PC-9 (cell line): Measurements from ENCODE around the gene COX5A. TPM values are rescaled to one million over a fixed set of nuclear protein-coding genes. Genes with fewer than 3 reads are reported as not detected.

Experiments
- BruUV-seq: library from RNA; stranded (reverse); fragments of 400-500 nt; replicated peaks from 2 replicates; lab custom pipeline; 2021; lab: Mats Ljungman, UMichigan
- CTCF ChIA-PET: fragments of 300-600 bp; sonication (Branson Sonifier 250); formaldehyde crosslinking; loops from one replicate; lab custom pipeline; 2022; ENCODE audit warnings: antibody characterized with exemption; lab: Charles Lee
- POLR2A ChIA-PET: fragments of 300-600 bp; sonication (Branson Sonifier 250); formaldehyde crosslinking; loops from one replicate; lab custom pipeline; 2022; ENCODE audit warnings: antibody characterized with exemption; ENCODE audit not compliant: unreplicated experiment; lab: Charles Lee
- DNase-seq, 2 experiments: peaks; one replicate each; pipeline versions ENCODE4 v3.0.0 to v3.0.0-alpha.2; 2015 to 2022; ENCODE audit warnings: mixed read lengths in 1 of 2
- H2AFZ ChIP-seq: fragments of 200-600 bp; sonication (generic); 2 replicates; pipeline ENCODE4 v1.8.1; 2017; ENCODE audit warnings: antibody characterized with exemption
- H3F3A ChIP-seq: fragments of 200-600 bp; sonication (generic); 2 replicates; pipeline ENCODE4 v1.8.1; 2017; ENCODE audit warnings: antibody characterized with exemption, mild to moderate bottlenecking, low read depth; ENCODE audit not compliant: insufficient read depth
- H3K27ac ChIP-seq: fragments of 200-600 bp; sonication (generic); 2 replicates; pipeline ENCODE4 v1.6.1; 2016; ENCODE audit warnings: mixed run types
- H3K27me3 ChIP-seq: fragments of 200-600 bp; sonication (generic); 2 replicates; pipeline ENCODE4 v1.6.1; 2016; ENCODE audit warnings: low read depth, mixed run types; ENCODE audit not compliant: insufficient read depth
- H3K36me3 ChIP-seq: fragments of 200-600 bp; sonication (generic); 2 replicates; pipeline ENCODE4 v1.6.1; 2016; ENCODE audit warnings: low read depth, mixed run types
- H3K4me1 ChIP-seq: fragments of 200-600 bp; sonication (generic); replicated peaks from 2 replicates; pipeline ENCODE4 v1.6.1; 2016; ENCODE audit warnings: mixed run types; ENCODE audit not compliant: insufficient read depth
- H3K4me2 ChIP-seq: fragments of 200-600 bp; sonication (generic); 2 replicates; pipeline ENCODE4 v1.6.1; 2017; ENCODE audit warnings: mixed run types
- H3K4me3 ChIP-seq: fragments of 200-600 bp; sonication (generic); 2 replicates; pipeline ENCODE4 v1.6.1; 2016; ENCODE audit warnings: mixed run types
- H3K79me2 ChIP-seq: fragments of 200-600 bp; sonication (generic); 2 replicates; pipeline ENCODE4 v1.6.1; 2017; ENCODE audit warnings: low read depth, mixed run types
- H3K9me2 ChIP-seq: fragments of 200-600 bp; sonication (generic); 2 replicates; pipeline ENCODE4 v1.8.1; 2017; ENCODE audit warnings: mild to moderate bottlenecking; ENCODE audit not compliant: insufficient read depth
- H3K9me3 ChIP-seq: fragments of 200-600 bp; sonication (generic); 2 replicates; pipeline ENCODE4 v1.8.1; 2016; ENCODE audit warnings: low read depth; ENCODE audit not compliant: insufficient read depth
- H4K20me1 ChIP-seq: fragments of 200-600 bp; sonication (generic); 2 replicates; pipeline ENCODE4 v1.8.1; 2017; ENCODE audit not compliant: insufficient read depth
- CTCF ChIP-seq: fragments of 200-600 bp; sonication (generic); conservative IDR thresholded peaks from 2 replicates; pipeline ENCODE4 v1.6.1; 2017; ENCODE audit warnings: mixed run types, antibody characterized with exemption, mild to moderate bottlenecking, moderate library complexity
- EZH2 ChIP-seq: fragments of 200-600 bp; sonication (generic); IDR thresholded peaks from 2 replicates; pipeline ENCODE4 v1.8.0; 2017; ENCODE audit warnings: antibody characterized with exemption, low read depth
- intact Hi-C: fragments of 100-400 bp; cut with micrococcal nuclease; formaldehyde crosslinking; loops from one replicate; pipeline ENCODE4 v1.10.0; 2022; ENCODE audit not compliant: unreplicated experiment
- total RNA-seq: library from RNA; stranded (reverse); gene quantifications from 2 replicates; pipeline ENCODE4 v1.2.3, GENCODE V29; 2021

The COX5A gene
- total RNA-seq, 1 experiment from 2014 or later, result 247 TPM

GRCh38 chr15:74933573-74933972 lies 4.3 kb downstream of the COX5A start:
- Histone ChIP-seq H3K27ac (no peak overlapping the region), H3K9me2 (no peaks in the 10 kb centered on the region), H3K9me3 (no peaks in the 10 kb centered on the region), H3K4me1 (peaks cover 14% of the 10 kb centered on the region), H3K27me3 (no peaks in the 10 kb centered on the region), H3K4me2 (no peak overlapping the region), H3K36me3 (peaks cover 16% of the 10 kb centered on the region), H2AFZ (no peak overlapping the region), H3K4me3 (no peak overlapping the region), H3F3A (peaks cover 21% of the 10 kb centered on the region; the same call in 1 of the 2 replicates), H3K79me2 (peaks cover 66% of the 10 kb centered on the region), H4K20me1 (peaks cover 26% of the 10 kb centered on the region)
- TF ChIP-seq EZH2 (no peak), CTCF (no peak)
- ChIA-PET POLR2A (no interaction called here), CTCF (no interaction called here)
- DNase-seq, result no peak
- intact Hi-C loops, result no loop called here
- BruUV-seq, result no TSS peak

GRCh38 chr15:74928771-74929198 lies 9.1 kb downstream of the COX5A start:
- H3K4me3 ChIP-seq, result no peak overlapping the region
- DNase-seq, result no peak
- no peak overlapping the region for H3K4me2 ChIP-seq
- no peak overlapping the region for H3K27ac ChIP-seq
- ChIA-PET CTCF (no interaction called here), POLR2A (no interaction called here)
- no peak for TF ChIP-seq EZH2
- TF ChIP-seq CTCF, result no peak
- intact Hi-C loops, result no loop called here
- peaks cover 13% of the 10 kb centered on the region for H3K36me3 ChIP-seq
- peaks cover 26% of the 10 kb centered on the region for H3K79me2 ChIP-seq
- BruUV-seq, result no TSS peak
- H2AFZ ChIP-seq, result no peak overlapping the region
- no peaks in the 10 kb centered on the region for H3K27me3 ChIP-seq
- no peaks in the 10 kb centered on the region for H3K9me3 ChIP-seq
- H3K9me2 ChIP-seq, result no peaks in the 10 kb centered on the region
- no peaks in the 10 kb centered on the region for H3K4me1 ChIP-seq
- H4K20me1 ChIP-seq, result peaks cover 22% of the 10 kb centered on the region
- peaks cover 11% of the 10 kb centered on the region; the same call in 1 of the 2 replicates for H3F3A ChIP-seq

- no peaks in the 10 kb centered on the region for H3K9me3 ChIP-seq
- peaks cover 8% of the 10 kb centered on the region; the same call in 1 of the 2 replicates for H3F3A ChIP-seq
- intact Hi-C loops, result no loop called here
- no peaks in the 10 kb centered on the region for H3K79me2 ChIP-seq
- H3K4me1 ChIP-seq, result no peaks in the 10 kb centered on the region
- no peak overlapping the region for H3K4me2 ChIP-seq
- DNase-seq, result no peak
- no peaks in the 10 kb centered on the region for H3K9me2 ChIP-seq
- no peak overlapping the region for H2AFZ ChIP-seq
- H3K36me3 ChIP-seq, result peaks cover 18% of the 10 kb centered on the region; the same call in 1 of the 2 replicates
- BruUV-seq, result no TSS peak
- peaks cover 9% of the 10 kb centered on the region; the same call in 1 of the 2 replicates for H4K20me1 ChIP-seq
- no peak overlapping the region for H3K27ac ChIP-seq
- H3K4me3 ChIP-seq, result no peak overlapping the region
- CTCF ChIA-PET, result no interaction called here
- no peaks in the 10 kb centered on the region for H3K27me3 ChIP-seq
- POLR2A ChIA-PET, result no interaction called here
- TF ChIP-seq EZH2 (no peak), CTCF (no peak)
These were observed 13.3 kb downstream of the COX5A start for GRCh38 chr15:74924525-74924924.
